Measurements from ENCODE around the gene FKBP7. TPM values are rescaled to one million over a fixed set of nuclear protein-coding genes. Genes with fewer than 3 reads are reported as not detected.

FKBP7 gene
- total RNA-seq, 4 donors from 2014 or later = 7.3 to 21.9 (median 12.6) TPM

- H3K4me1 ChIP-seq = peaks cover 3 to 35% (median 12%) of the 10 kb centered on the region in 3 donors
- H3K27ac ChIP-seq = peak overlapping the region in 2 of 4 donors; percentile 94 to 96
- H3K27me3 ChIP-seq = no peaks in the 10 kb centered on the region
- H3K4me3 ChIP-seq = peak overlapping the region in 1 of 2 donors; percentile 64
- no peak for TF ChIP-seq POLR2AphosphoS5 (IDR thresholded peaks at IDR 0.05)
- TF ChIP-seq CTCF (IDR thresholded peaks at IDR 0.05) = no peak
- no peaks in the 10 kb centered on the region for H3K9me3 ChIP-seq
- 40 to 46% methylated on average over 4 of the region's 4 CpGs for WGBS, 2 donors (ENCODE audit: low coverage in 1 of 2)
- H3K36me3 ChIP-seq = peaks cover 0 to 40% of the 10 kb centered on the region in 2 donors
- no peak for ATAC-seq
Measured at GRCh38 chr2:178448968-178449661, 29.3 kb downstream of the FKBP7 start.

- ATAC-seq = no peak
- WGBS, 2 donors (ENCODE audit: low coverage in 1 of 2) = 73 to 91% methylated on average over 2 of the region's 2 CpGs
Measured at GRCh38 chr2:178441426-178441825, 37.0 kb downstream of the FKBP7 start.

GRCh38 chr2:178436662-178437061, 41.7 kb downstream of the FKBP7 start:
- Histone ChIP-seq H3K9me3 (no peaks in the 10 kb centered on the region), H3K36me3 (peaks cover 3 to 98% of the 10 kb centered on the region in 2 donors), H3K4me3 (no peak overlapping the region), H3K4me1 (no peaks in the 10 kb centered on the region), H3K27me3 (no peaks in the 10 kb centered on the region), H3K27ac (no peak overlapping the region)
- no peak for ATAC-seq
- 81 to 90% methylated on average over 2 of the region's 2 CpGs for WGBS, 2 donors (ENCODE audit: low coverage in 1 of 2)
- no peak for TF ChIP-seq EP300 (IDR thresholded peaks at IDR 0.05)
- no peak for TF ChIP-seq POLR2AphosphoS5 (IDR thresholded peaks at IDR 0.05)
- TF ChIP-seq POLR2A (IDR thresholded peaks at IDR 0.05) = no peak
- TF ChIP-seq CTCF (IDR thresholded peaks at IDR 0.05) = no peak

More at GRCh38 chr2:178441426-178441825, 37.0 kb downstream of the FKBP7 start:
- Histone ChIP-seq H3K36me3 (peaks cover 0 to 98% of the 10 kb centered on the region in 2 donors), H3K9me3 (no peaks in the 10 kb centered on the region), H3K27me3 (no peaks in the 10 kb centered on the region), H3K4me1 (peaks cover 0 to 4% (median 0%) of the 10 kb centered on the region in 3 donors), H3K27ac (no peak overlapping the region), H3K4me3 (no peak overlapping the region)
- TF ChIP-seq EP300 (IDR thresholded peaks at IDR 0.05) (no peak), POLR2AphosphoS5 (IDR thresholded peaks at IDR 0.05) (no peak), CTCF (IDR thresholded peaks at IDR 0.05) (no peak), POLR2A (IDR thresholded peaks at IDR 0.05) (no peak)

- ATAC-seq = no peak
- peaks cover 3 to 84% of the 10 kb centered on the region in 2 donors for H3K36me3 ChIP-seq
- TF ChIP-seq POLR2AphosphoS5 (IDR thresholded peaks at IDR 0.05) (no peak), CTCF (IDR thresholded peaks at IDR 0.05) (no peak), EP300 (IDR thresholded peaks at IDR 0.05) (no peak), POLR2A (IDR thresholded peaks at IDR 0.05) (no peak)
Measured at GRCh38 chr2:178429336-178429735, 49.1 kb downstream of the FKBP7 start.

GRCh38 chr2:178428396-178428806, 50.0 kb downstream of the FKBP7 start:
- WGBS, 2 donors (ENCODE audit: low coverage in 1 of 2) = 43 to 73% methylated on average over 1 of the region's 1 CpG
- peaks cover 3 to 80% of the 10 kb centered on the region in 2 donors for H3K36me3 ChIP-seq
- TF ChIP-seq POLR2A (IDR thresholded peaks at IDR 0.05) (no peak), POLR2AphosphoS5 (IDR thresholded peaks at IDR 0.05) (no peak), CTCF (IDR thresholded peaks at IDR 0.05) (no peak), EP300 (IDR thresholded peaks at IDR 0.05) (no peak)

More at GRCh38 chr2:178429336-178429735, 49.1 kb downstream of the FKBP7 start:
- no peaks in the 10 kb centered on the region for H3K4me1 ChIP-seq
- no peak overlapping the region for H3K27ac ChIP-seq
- H3K4me3 ChIP-seq = no peak overlapping the region
- no peaks in the 10 kb centered on the region for H3K27me3 ChIP-seq
- peaks cover 0 to 6% (median 0%) of the 10 kb centered on the region in 3 donors for H3K9me3 ChIP-seq

More at GRCh38 chr2:178428396-178428806, 50.0 kb downstream of the FKBP7 start:
- Histone ChIP-seq H3K27ac (no peak overlapping the region), H3K9me3 (peaks cover 0 to 6% (median 0%) of the 10 kb centered on the region in 3 donors), H3K4me1 (no peaks in the 10 kb centered on the region), H3K4me3 (no peak overlapping the region), H3K27me3 (no peaks in the 10 kb centered on the region)
- no peak for ATAC-seq
